ENCODE measurements around the gene ACE. TPM values are rescaled to one million over a fixed set of nuclear protein-coding genes. Genes with fewer than 3 reads are reported as not detected.
A peak's percentile ranks its signal among the peaks of the same experiment; 100 is the strongest.

Gene ACE
- 1.0 TPM for total RNA-seq

- no peak for DNase-seq (ENCODE audit: low spot score)
Measured at GRCh38 chr17:63476854-63477479, at the start of gene ACE. ACE (plus strand) TSS chr17:63477061; CDS start chr17:63477095, 34 bp downstream.

GRCh38 chr17:63429766-63430165 is 47.1 kb upstream of the ACE start:
- no peak for DNase-seq (ENCODE audit: low spot score)

More at GRCh38 chr17:63476854-63477479, at the start of gene ACE:
- peak; percentile 59 for ATAC-seq

GRCh38 chr17:63430223-63430622 is 46.6 kb upstream of the ACE start:
- no peak for ATAC-seq
- no peak for DNase-seq (ENCODE audit: low spot score)

More at GRCh38 chr17:63429766-63430165, 47.1 kb upstream of the ACE start:
- ATAC-seq, result no peak

- no peak for ATAC-seq
- DNase-seq (ENCODE audit: low spot score), result no peak
Measured at GRCh38 chr17:63431618-63431938, 45.3 kb upstream of the ACE start.

GRCh38 chr17:63431939-63432804 is 44.7 kb upstream of the ACE start:
- DNase-seq (ENCODE audit: low spot score) (no peak), ATAC-seq (peak; percentile 90)

GRCh38 chr17:63433746-63434591 is 42.9 kb upstream of the ACE start:
- DNase-seq (ENCODE audit: low spot score), result no peak
- ATAC-seq, result no peak

GRCh38 chr17:63434951-63435571 is 41.8 kb upstream of the ACE start:
- no peak for DNase-seq (ENCODE audit: low spot score)
- peak; percentile 6 for ATAC-seq

GRCh38 chr17:63435681-63436522 is 41.0 kb upstream of the ACE start:
- ATAC-seq (no peak), DNase-seq (ENCODE audit: low spot score) (no peak)

GRCh38 chr17:63436523-63437110 is 40.2 kb upstream of the ACE start:
- no peak for ATAC-seq
- no peak for DNase-seq (ENCODE audit: low spot score)

GRCh38 chr17:63437287-63438091 is 39.4 kb upstream of the ACE start:
- no peak for DNase-seq (ENCODE audit: low spot score)

GRCh38 chr17:63438092-63439051 is 38.5 kb upstream of the ACE start:
- no peak for DNase-seq (ENCODE audit: low spot score)
- no peak for ATAC-seq

More at GRCh38 chr17:63437287-63438091, 39.4 kb upstream of the ACE start:
- no peak for ATAC-seq

GRCh38 chr17:63439687-63440086 is 37.2 kb upstream of the ACE start:
- ATAC-seq, result no peak
- no peak for DNase-seq (ENCODE audit: low spot score)

GRCh38 chr17:63440127-63440769 is 36.6 kb upstream of the ACE start:
- DNase-seq (ENCODE audit: low spot score) (no peak), ATAC-seq (no peak)

GRCh38 chr17:63440770-63441335 is 36.0 kb upstream of the ACE start:
- DNase-seq (ENCODE audit: low spot score) (no peak), ATAC-seq (no peak)

GRCh38 chr17:63441654-63442053 is 35.2 kb upstream of the ACE start:
- DNase-seq (ENCODE audit: low spot score), result no peak

GRCh38 chr17:63442074-63442473 is 34.8 kb upstream of the ACE start:
- ATAC-seq (no peak), DNase-seq (ENCODE audit: low spot score) (no peak)

More at GRCh38 chr17:63441654-63442053, 35.2 kb upstream of the ACE start:
- ATAC-seq, result no peak

- DNase-seq (ENCODE audit: low spot score) (no peak), ATAC-seq (no peak)
Measured at GRCh38 chr17:63442549-63443035, 34.3 kb upstream of the ACE start.

Data from left lobe of liver (tissue), 2 donors.